HEK293 (cell line): ENCODE measurements around the gene PHPT1.
A peak's percentile ranks its signal among the peaks of the same experiment; 100 is the strongest.

Source experiments
- CTCF ChIA-PET: fragments of 350-600 bp; formaldehyde crosslinking; extraction: SDS; loops from one replicate; lab custom pipeline; 2021; ENCODE audit warnings: antibody characterized with exemption; lab: Yijun Ruan, JAX
- POLR2A ChIA-PET: fragments of 300-600 bp; formaldehyde crosslinking; extraction: SDS; loops from one replicate; lab custom pipeline; 2020; ENCODE audit warnings: antibody characterized with exemption, inconsistent platforms; lab: Yijun Ruan, JAX
- H3K27ac ChIP-seq: fragments of 200-500 bp; sonication (Bioruptor generic); 2 replicates; pipeline ENCODE4 v1.5.1; 2014; ENCODE audit warnings: low read depth, low read length, control low read depth, inconsistent platforms; ENCODE audit errors: extremely low read depth
- H3K36me3 ChIP-seq, 2 experiments: fragments of 200-500 bp in 1 of 2; sonication (Bioruptor generic) in 1 of 2; 1 replicate in 1 of 2; 2 replicates in 1 of 2; pipeline ENCODE4 v1.5.1; 2014 to 2017; ENCODE audit warnings: inconsistent platforms in 2 of 2, low read length in 2 of 2; ENCODE audit not compliant: control insufficient read depth in 2 of 2, insufficient read depth in 1 of 2
- H3K4me1 ChIP-seq: fragments of 200-500 bp; sonication (Bioruptor generic); 2 replicates; pipeline ENCODE4 v1.5.1; 2014; ENCODE audit warnings: mild to moderate bottlenecking, low read length, inconsistent platforms; ENCODE audit not compliant: control insufficient read depth, insufficient read depth
- H3K4me3 ChIP-seq: 2 replicates; pipeline ENCODE4 v1.5.1; 2011; ENCODE audit warnings: low read depth, mild to moderate bottlenecking, control low read depth, low read length, moderate library complexity
- H3K9me3 ChIP-seq: fragments of 200-500 bp; sonication (Bioruptor generic); 2 replicates; pipeline ENCODE4 v1.5.1; 2014; ENCODE audit warnings: low read depth, low read length, inconsistent platforms; ENCODE audit not compliant: control insufficient read depth, insufficient read depth
- BCL11A ChIP-seq: fragments of 450-650 bp; formaldehyde crosslinking; IDR thresholded peaks from 2 replicates; pipeline ENCODE4 v1.5.1; 2016; ENCODE audit warnings: low read depth, missing biosample characterization, missing genetic modification characterization
- BCL11B ChIP-seq: fragments of 450-650 bp; formaldehyde crosslinking; IDR thresholded peaks from 2 replicates; pipeline ENCODE4 v1.5.1; 2016; ENCODE audit warnings: low read depth, missing biosample characterization, missing genetic modification characterization
- GLI2 ChIP-seq: fragments of 450-650 bp; formaldehyde crosslinking; IDR thresholded peaks from 2 replicates; pipeline ENCODE4; 2017; ENCODE audit warnings: missing biosample characterization, missing genetic modification characterization, low read depth, borderline replicate concordance
- GLIS1 ChIP-seq: fragments of 450-650 bp; formaldehyde crosslinking; IDR thresholded peaks from 2 replicates; pipeline ENCODE4 v1.5.1; 2016; ENCODE audit warnings: missing biosample characterization, missing genetic modification characterization
- GLIS2 ChIP-seq: fragments of 450-650 bp; formaldehyde crosslinking; IDR thresholded peaks from 2 replicates; pipeline ENCODE4 v1.5.1; 2016; ENCODE audit warnings: missing biosample characterization, missing genetic modification characterization
- HOXC10 ChIP-seq: sonication (generic); formaldehyde crosslinking; IDR thresholded peaks from 2 replicates; pipeline ENCODE4 v1.8.1; 2023; ENCODE audit warnings: mild to moderate bottlenecking, missing genetic modification reagents
- IKZF3 ChIP-seq: fragments of 450-650 bp; IDR thresholded peaks from 2 replicates; pipeline ENCODE4 v1.5.0; 2018; ENCODE audit warnings: missing biosample characterization, mild to moderate bottlenecking, missing genetic modification characterization, moderate library complexity
- TCF7L2 ChIP-seq: IDR thresholded peaks from 2 replicates; pipeline ENCODE4 v1.6.1; 2011; ENCODE audit warnings: low read depth, mild to moderate bottlenecking, inconsistent platforms, low read length, moderate library complexity, borderline replicate concordance
- ZNF157 ChIP-seq: fragments of 450-650 bp; formaldehyde crosslinking; IDR thresholded peaks from 2 replicates; pipeline ENCODE4 v1.5.1; 2016; ENCODE audit warnings: missing biosample characterization, missing genetic modification characterization
- ZNF2 ChIP-seq: fragments of 450-650 bp; formaldehyde crosslinking; IDR thresholded peaks from 2 replicates; pipeline ENCODE4 v1.5.1; 2016; ENCODE audit warnings: missing biosample characterization, missing genetic modification characterization
- ZNF335 ChIP-seq: fragments of 450-650 bp; formaldehyde crosslinking; conservative IDR thresholded peaks from 2 replicates; pipeline ENCODE4 v1.5.1; 2016; ENCODE audit warnings: missing biosample characterization, missing genetic modification characterization
- ZNF341 ChIP-seq: fragments of 450-650 bp; formaldehyde crosslinking; IDR thresholded peaks from 2 replicates; pipeline ENCODE4; 2016; ENCODE audit warnings: low read depth, missing biosample characterization, missing genetic modification characterization
- ZNF416 ChIP-seq: fragments of 450-650 bp; formaldehyde crosslinking; IDR thresholded peaks from 2 replicates; pipeline ENCODE4 v1.5.1; 2016; ENCODE audit warnings: missing biosample characterization, missing genetic modification characterization
- ZNF426 ChIP-seq: fragments of 450-650 bp; formaldehyde crosslinking; IDR thresholded peaks from 2 replicates; pipeline ENCODE4 v1.5.1; 2017; ENCODE audit warnings: missing biosample characterization, missing genetic modification characterization, mild to moderate bottlenecking, inconsistent platforms, moderate library complexity
- ZNF521 ChIP-seq: fragments of 450-650 bp; formaldehyde crosslinking; IDR thresholded peaks from 2 replicates; pipeline ENCODE4 v1.5.1; 2017; ENCODE audit warnings: missing biosample characterization, mild to moderate bottlenecking, missing genetic modification characterization
- ZNF558 ChIP-seq: fragments of 450-650 bp; formaldehyde crosslinking; IDR thresholded peaks from 2 replicates; pipeline ENCODE4 v1.5.1; 2016; ENCODE audit warnings: missing biosample characterization, missing genetic modification characterization
- ZNF585B ChIP-seq: fragments of 450-650 bp; formaldehyde crosslinking; IDR thresholded peaks from 2 replicates; pipeline ENCODE4 v1.5.1; 2016; ENCODE audit warnings: missing biosample characterization, missing genetic modification characterization
- ZNF623 ChIP-seq: fragments of 450-650 bp; formaldehyde crosslinking; IDR thresholded peaks from 2 replicates; pipeline ENCODE4 v1.5.1; 2016; ENCODE audit warnings: missing biosample characterization, missing genetic modification characterization
- ZNF654 ChIP-seq: fragments of 450-650 bp; formaldehyde crosslinking; IDR thresholded peaks from 2 replicates; pipeline ENCODE4 v1.5.1; 2016; ENCODE audit warnings: low read depth, missing biosample characterization, missing genetic modification characterization
- ZNF677 ChIP-seq: fragments of 450-650 bp; IDR thresholded peaks from 2 replicates; pipeline ENCODE4 v1.5.0; 2018; ENCODE audit warnings: missing biosample characterization, mild to moderate bottlenecking, missing genetic modification characterization, moderate library complexity
- ZNF776 ChIP-seq: fragments of 450-650 bp; formaldehyde crosslinking; IDR thresholded peaks from 2 replicates; pipeline ENCODE4 v1.5.0; 2017; ENCODE audit warnings: missing biosample characterization, missing genetic modification characterization, borderline replicate concordance
- ZNF830 ChIP-seq: fragments of 450-650 bp; IDR thresholded peaks from 2 replicates; pipeline ENCODE4 v1.5.0; 2018; ENCODE audit warnings: missing biosample characterization, missing genetic modification characterization, low read depth, mild to moderate bottlenecking, moderate library complexity
- TF ChIP-seq, protein P1 (sequence below): fragments of 450-650 bp; formaldehyde crosslinking; IDR thresholded peaks from 2 replicates; pipeline ENCODE4 v1.5.1; 2017; ENCODE audit warnings: missing biosample characterization, missing genetic modification characterization
- TF ChIP-seq, protein P2 (sequence below): fragments of 450-650 bp; formaldehyde crosslinking; IDR thresholded peaks from 2 replicates; pipeline ENCODE4 v1.5.1; 2017; ENCODE audit warnings: missing biosample characterization, missing genetic modification characterization
- TF ChIP-seq, protein P3 (sequence below): fragments of 450-650 bp; formaldehyde crosslinking; IDR thresholded peaks from 2 replicates; pipeline ENCODE4 v1.5.1; 2016; ENCODE audit warnings: missing biosample characterization, missing genetic modification characterization
- TF ChIP-seq, protein P4 (sequence below): fragments of 450-650 bp; formaldehyde crosslinking; IDR thresholded peaks from 2 replicates; pipeline ENCODE4 v1.5.1; 2016; ENCODE audit warnings: missing biosample characterization, missing genetic modification characterization

PHPT1 gene

DNA sequence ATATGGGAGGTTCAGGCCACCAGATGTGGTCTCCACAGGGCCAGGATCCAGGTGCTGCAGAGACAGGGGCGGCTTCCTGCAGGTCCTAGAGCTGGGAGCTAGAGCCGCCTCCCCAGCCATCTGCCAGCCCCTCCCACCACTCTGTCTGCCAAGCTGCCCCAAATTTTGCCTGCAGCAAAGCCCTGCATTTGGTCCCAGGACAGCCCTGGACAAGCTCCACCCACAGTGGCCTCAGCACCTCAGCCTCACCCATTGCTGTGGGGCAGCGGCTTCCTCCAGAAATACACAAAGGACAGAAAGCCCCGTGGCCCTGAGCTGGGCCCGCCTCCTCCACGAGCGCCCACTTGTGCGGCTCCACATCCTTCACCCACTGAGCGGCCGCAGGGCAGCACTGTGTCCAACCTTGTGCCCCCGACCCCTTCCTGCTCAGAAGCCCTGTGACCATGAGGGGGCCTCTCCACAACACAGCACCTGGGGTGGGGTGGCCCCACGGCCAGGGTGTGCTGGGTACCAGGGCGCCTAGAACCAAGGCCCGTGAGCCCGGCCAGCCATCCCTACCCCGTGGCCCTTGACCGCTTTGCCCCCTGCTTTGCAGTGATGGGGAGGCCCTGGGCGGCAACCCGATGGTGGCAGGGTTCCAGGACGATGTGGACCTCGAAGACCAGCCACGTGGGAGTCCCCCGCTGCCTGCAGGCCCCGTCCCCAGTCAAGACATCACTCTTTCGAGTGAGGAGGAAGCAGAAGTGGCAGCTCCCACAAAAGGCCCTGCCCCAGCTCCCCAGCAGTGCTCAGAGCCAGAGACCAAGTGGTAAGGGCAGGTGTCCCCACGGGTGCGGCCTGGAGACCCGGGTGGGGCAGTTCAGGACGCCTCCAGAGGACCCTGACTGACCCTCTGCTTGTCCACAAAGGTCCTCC lies 10.6 kb upstream of the PHPT1 start:
- H3K4me1 ChIP-seq: 0 out of 2 replicates have a peak, but pooled peaks cover 5% of the 10 kb centered on the region
- ChIA-PET CTCF (interaction anchor here (1.1 kb wide), 1 partner anchor 168 kb away, joined by 3 read pairs; no protein-coding TSS in a partner anchor), POLR2A (no interaction called here)
- H3K36me3 ChIP-seq: peaks cover 0 to 44% of the 10 kb centered on the region in 2 experiments; a peak in 2 of 3 replicates
- TF ChIP-seq ZNF426 (tag by site-specific recombination) (no peak), GLIS2 (tag by site-specific recombination) (peak; percentile 64), ZNF416 (no peak), ZNF830 (no peak), ZNF558 (no peak), HOXC10 (CRISPR knock-in tag) (no peak), ZNF623 (tag by site-specific recombination) (no peak), ZNF157 (tag by site-specific recombination) (no peak), ZNF521 (tag by site-specific recombination) (no peak), ZNF335 (tag by site-specific recombination) (peak; percentile 66), ZNF2 (tag by site-specific recombination) (no peak), GLI2 (no peak), ZNF677 (tag by site-specific recombination) (no peak), TCF7L2 (no peak), ZNF654 (tag by site-specific recombination) (no peak), IKZF3 (tag by site-specific recombination) (no peak), GLIS1 (tag by site-specific recombination) (0 out of 2 replicates have a peak, but pooled peaks have one; percentile 11)
- TF ChIP-seq, protein P1, sequence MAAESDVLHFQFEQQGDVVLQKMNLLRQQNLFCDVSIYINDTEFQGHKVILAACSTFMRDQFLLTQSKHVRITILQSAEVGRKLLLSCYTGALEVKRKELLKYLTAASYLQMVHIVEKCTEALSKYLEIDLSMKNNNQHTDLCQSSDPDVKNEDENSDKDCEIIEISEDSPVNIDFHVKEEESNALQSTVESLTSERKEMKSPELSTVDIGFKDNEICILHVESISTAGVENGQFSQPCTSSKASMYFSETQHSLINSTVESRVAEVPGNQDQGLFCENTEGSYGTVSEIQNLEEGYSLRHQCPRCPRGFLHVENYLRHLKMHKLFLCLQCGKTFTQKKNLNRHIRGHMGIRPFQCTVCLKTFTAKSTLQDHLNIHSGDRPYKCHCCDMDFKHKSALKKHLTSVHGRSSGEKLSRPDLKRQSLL (tag by site-specific recombination): peak; percentile 70; the same call in 1 of the 2 replicates
- TF ChIP-seq, protein P2, sequence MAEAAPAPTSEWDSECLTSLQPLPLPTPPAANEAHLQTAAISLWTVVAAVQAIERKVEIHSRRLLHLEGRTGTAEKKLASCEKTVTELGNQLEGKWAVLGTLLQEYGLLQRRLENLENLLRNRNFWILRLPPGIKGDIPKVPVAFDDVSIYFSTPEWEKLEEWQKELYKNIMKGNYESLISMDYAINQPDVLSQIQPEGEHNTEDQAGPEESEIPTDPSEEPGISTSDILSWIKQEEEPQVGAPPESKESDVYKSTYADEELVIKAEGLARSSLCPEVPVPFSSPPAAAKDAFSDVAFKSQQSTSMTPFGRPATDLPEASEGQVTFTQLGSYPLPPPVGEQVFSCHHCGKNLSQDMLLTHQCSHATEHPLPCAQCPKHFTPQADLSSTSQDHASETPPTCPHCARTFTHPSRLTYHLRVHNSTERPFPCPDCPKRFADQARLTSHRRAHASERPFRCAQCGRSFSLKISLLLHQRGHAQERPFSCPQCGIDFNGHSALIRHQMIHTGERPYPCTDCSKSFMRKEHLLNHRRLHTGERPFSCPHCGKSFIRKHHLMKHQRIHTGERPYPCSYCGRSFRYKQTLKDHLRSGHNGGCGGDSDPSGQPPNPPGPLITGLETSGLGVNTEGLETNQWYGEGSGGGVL (tag by site-specific recombination): no peak
- no peak overlapping the region for H3K27ac ChIP-seq
- H3K9me3 ChIP-seq: no peaks in the 10 kb centered on the region
- H3K4me3 ChIP-seq: no peak overlapping the region

DNA sequence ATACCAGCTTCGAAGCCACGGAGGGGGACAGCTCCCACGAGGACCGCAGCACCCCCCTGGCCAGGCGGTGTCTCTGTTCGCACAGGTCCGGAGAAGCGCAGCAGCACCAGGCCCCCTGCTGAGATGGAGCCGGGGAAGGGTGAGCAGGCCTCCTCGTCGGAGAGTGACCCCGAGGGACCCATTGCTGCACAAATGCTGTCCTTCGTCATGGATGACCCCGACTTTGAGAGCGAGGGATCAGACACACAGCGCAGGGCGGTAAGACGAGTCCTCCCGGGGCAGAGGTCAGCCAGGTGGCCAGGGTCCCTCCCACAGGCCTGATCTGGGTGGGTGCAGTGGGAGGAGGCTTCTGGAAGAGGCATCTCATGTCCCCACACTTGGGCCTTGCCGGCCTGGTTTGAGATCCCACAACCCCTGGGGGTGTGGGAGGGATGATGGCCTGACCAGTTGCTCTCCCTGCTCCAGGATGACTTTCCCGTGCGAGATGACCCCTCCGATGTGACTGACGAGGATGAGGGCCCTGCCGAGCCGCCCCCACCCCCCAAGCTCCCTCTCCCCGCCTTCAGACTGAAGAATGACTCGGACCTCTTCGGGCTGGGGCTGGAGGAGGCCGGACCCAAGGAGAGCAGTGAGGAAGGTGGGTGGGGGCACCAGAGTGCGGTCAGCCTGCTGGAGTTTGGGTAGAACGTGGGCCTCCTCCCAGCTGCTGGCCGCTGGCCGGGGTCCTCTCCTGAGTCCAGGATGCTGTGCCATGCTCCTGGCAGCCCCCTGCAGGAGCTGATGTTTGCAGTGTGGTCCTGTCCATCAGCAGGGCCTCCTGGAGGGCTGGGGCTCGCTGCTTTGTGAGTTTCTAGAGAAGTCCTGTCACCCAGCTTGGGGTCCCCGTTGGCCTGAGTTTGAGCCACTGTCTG lies 9.7 kb upstream of the PHPT1 start:
- ChIA-PET CTCF (interaction anchor here (0.7 to 3.3 kb wide), 5 partner anchors 8 to 196 kb away, joined by 3 to 13 read pairs (median 3); no protein-coding TSS in a partner anchor), POLR2A (interaction anchor here (0.5 to 1.2 kb wide), 3 partner anchors 20 to 183 kb away, joined by 3 to 4 read pairs (median 4); no protein-coding TSS in a partner anchor)
- Histone ChIP-seq H3K9me3 (no peaks in the 10 kb centered on the region), H3K4me1 (0 out of 2 replicates have a peak, but pooled peaks cover 5% of the 10 kb centered on the region), H3K4me3 (no peak overlapping the region), H3K27ac (no peak overlapping the region), H3K36me3 (peaks cover 0 to 40% of the 10 kb centered on the region in 2 experiments; a peak in 2 of 3 replicates)
- 0 out of 2 replicates have a peak, but pooled peaks have one; percentile 37 for TF ChIP-seq BCL11A
- TF ChIP-seq ZNF335 (tag by site-specific recombination): no peak
- TF ChIP-seq ZNF585B (tag by site-specific recombination): no peak
- TF ChIP-seq BCL11B (tag by site-specific recombination): 0 out of 2 replicates have a peak, but pooled peaks have one; percentile 71
- TF ChIP-seq, protein P3, sequence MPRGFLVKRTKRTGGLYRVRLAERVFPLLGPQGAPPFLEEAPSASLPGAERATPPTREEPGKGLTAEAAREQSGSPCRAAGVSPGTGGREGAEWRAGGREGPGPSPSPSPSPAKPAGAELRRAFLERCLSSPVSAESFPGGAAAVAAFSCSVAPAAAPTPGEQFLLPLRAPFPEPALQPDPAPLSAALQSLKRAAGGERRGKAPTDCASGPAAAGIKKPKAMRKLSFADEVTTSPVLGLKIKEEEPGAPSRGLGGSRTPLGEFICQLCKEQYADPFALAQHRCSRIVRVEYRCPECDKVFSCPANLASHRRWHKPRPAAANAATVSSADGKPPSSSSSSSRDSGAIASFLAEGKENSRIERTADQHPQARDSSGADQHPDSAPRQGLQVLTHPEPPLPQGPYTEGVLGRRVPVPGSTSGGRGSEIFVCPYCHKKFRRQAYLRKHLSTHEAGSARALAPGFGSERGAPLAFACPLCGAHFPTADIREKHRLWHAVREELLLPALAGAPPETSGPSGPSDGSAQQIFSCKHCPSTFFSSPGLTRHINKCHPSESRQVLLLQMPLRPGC (tag by site-specific recombination): no peak
- TF ChIP-seq ZNF776 (tag by site-specific recombination): no peak
- TF ChIP-seq GLIS2 (tag by site-specific recombination): peak; percentile 21; the same call in 1 of the 2 replicates
- TF ChIP-seq ZNF341: peak; percentile 80
- TF ChIP-seq, protein P4, sequence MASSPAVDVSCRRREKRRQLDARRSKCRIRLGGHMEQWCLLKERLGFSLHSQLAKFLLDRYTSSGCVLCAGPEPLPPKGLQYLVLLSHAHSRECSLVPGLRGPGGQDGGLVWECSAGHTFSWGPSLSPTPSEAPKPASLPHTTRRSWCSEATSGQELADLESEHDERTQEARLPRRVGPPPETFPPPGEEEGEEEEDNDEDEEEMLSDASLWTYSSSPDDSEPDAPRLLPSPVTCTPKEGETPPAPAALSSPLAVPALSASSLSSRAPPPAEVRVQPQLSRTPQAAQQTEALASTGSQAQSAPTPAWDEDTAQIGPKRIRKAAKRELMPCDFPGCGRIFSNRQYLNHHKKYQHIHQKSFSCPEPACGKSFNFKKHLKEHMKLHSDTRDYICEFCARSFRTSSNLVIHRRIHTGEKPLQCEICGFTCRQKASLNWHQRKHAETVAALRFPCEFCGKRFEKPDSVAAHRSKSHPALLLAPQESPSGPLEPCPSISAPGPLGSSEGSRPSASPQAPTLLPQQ (tag by site-specific recombination): no peak
